ENCODE measurements around the gene VPS35. TPM values are rescaled to one million over a fixed set of nuclear protein-coding genes. Genes with fewer than 3 reads are reported as not detected.

VPS35 gene
- total and polyA plus RNA-seq, 10 of the 15 experiments (the other 5 are each of a cell fraction or from before 2014, with no cell fraction given): 28.5 to 125 (median 60.6) TPM

DNA sequence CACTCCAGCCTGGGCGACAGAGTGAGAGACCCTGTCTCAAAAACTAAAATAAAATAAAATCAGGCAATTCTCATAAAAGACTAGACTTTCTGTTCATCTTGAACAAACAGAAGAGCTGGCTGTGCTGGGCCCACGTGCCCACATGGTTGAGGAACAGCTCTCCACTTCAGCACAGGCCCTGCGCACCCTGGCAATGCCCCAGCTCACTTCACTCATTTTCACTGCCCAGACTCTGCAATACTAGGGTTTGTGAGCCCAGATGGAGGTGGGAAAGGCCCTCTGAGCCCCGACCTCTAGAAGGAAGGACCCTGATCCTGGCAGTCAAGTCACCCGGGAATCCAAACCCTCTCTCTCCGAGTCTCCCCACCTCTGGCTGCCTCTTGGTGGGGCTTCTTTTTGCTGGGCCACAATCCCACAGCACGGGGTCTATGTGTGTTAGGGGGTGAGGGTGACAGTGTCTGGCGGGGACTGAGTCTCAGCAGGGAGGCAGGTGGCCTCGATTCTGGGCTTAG is 44.4 kb upstream of the VPS35 start (continued):
- TF ChIP-seq, protein P1, sequence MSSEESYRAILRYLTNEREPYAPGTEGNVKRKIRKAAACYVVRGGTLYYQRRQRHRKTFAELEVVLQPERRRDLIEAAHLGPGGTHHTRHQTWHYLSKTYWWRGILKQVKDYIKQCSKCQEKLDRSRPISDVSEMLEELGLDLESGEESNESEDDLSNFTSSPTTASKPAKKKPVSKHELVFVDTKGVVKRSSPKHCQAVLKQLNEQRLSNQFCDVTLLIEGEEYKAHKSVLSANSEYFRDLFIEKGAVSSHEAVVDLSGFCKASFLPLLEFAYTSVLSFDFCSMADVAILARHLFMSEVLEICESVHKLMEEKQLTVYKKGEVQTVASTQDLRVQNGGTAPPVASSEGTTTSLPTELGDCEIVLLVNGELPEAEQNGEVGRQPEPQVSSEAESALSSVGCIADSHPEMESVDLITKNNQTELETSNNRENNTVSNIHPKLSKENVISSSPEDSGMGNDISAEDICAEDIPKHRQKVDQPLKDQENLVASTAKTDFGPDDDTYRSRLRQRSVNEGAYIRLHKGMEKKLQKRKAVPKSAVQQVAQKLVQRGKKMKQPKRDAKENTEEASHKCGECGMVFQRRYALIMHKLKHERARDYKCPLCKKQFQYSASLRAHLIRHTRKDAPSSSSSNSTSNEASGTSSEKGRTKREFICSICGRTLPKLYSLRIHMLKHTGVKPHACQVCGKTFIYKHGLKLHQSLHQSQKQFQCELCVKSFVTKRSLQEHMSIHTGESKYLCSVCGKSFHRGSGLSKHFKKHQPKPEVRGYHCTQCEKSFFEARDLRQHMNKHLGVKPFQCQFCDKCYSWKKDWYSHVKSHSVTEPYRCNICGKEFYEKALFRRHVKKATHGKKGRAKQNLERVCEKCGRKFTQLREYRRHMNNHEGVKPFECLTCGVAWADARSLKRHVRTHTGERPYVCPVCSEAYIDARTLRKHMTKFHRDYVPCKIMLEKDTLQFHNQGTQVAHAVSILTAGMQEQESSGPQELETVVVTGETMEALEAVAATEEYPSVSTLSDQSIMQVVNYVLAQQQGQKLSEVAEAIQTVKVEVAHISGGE (CRISPR knock-in tag; IDR thresholded peaks at IDR 0.05): no peak
- no peak for TF ChIP-seq WRNIP1 (IDR thresholded peaks at IDR 0.05; ENCODE audit: borderline replicate concordance, low read depth, low read length)
- no peak for TF ChIP-seq SMC3 (IDR thresholded peaks at IDR 0.05; ENCODE audit: borderline replicate concordance, low read length)

DNA sequence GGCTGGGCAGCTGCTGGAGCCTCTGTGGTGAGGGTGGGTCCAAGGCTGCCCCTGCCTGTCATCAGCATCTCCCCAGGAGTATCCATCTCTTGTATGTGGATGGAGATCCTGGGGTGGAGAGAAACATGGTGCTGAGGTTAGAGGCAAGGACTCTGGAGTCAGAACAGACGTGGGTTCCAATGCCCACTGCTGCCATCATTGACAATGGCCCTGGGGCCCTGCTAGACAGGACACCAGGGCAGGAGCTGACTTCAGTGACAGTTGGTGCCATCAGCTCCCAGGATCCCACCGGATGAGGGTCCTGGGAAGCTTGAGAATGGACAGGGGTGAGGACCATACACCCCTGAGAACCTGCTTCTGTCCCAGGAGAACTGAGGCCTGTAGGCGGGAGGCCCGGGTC is 43.6 kb upstream of the VPS35 start:
- BruUV-seq (replicated peaks): no TSS peak
- Histone ChIP-seq H2AFZ (ENCODE audit: control insufficient read depth, low read depth, low read length) (no peak overlapping the region), H3K27ac (ENCODE audit: control insufficient read depth, insufficient read depth) (no peak overlapping the region), H4K20me1 (ENCODE audit: control insufficient read depth, insufficient read depth) (no peaks in the 10 kb centered on the region), H3K4me3 (no peak overlapping the region), H3K4me2 (ENCODE audit: control insufficient read depth, insufficient read depth) (no peak overlapping the region), H3K36me3 (ENCODE audit: control insufficient read depth in 2 of 2, insufficient read depth in 2 of 2, low read length in 1 of 2) (no peaks in the 10 kb centered on the region; a peak in 1 of 4 replicates), H3K9me3 (replicated peaks; ENCODE audit: control insufficient read depth, insufficient read depth, low read length) (no peaks in the 10 kb centered on the region), H3K79me2 (ENCODE audit: control insufficient read depth, insufficient read depth, low read length) (no peaks in the 10 kb centered on the region), H3K4me1 (ENCODE audit: control insufficient read depth, insufficient read depth, low read length) (no peaks in the 10 kb centered on the region), H3K9ac (ENCODE audit: control insufficient read depth, insufficient read depth, low read length) (no peak overlapping the region), H3K27me3 (replicated peaks in 1 of 2; ENCODE audit: control insufficient read depth in 2 of 2, insufficient read depth in 2 of 2, low read length in 1 of 2) (no peaks in the 10 kb centered on the region)
- intact Hi-C loops (cut with micrococcal nuclease; ENCODE audit: unreplicated experiment) (no loop called here), in situ Hi-C loops (cut with MboI) (no loop called here)
- 9% methylated on average over 4 of the region's 4 CpGs for WGBS (ENCODE audit: insufficient coverage, insufficient replicate concordance, low lambda C conversion rate, missing lambda C conversion rate)
- ChIA-PET CTCF (interaction anchor here (1.5 kb wide), 1 partner anchor 59 kb away, joined by 4 read pairs; no protein-coding TSS in a partner anchor), POLR2A (interaction anchor here (0.6 kb wide), 1 partner anchor 23 kb away, joined by 3 read pairs; no protein-coding TSS in a partner anchor), RAD21 (ENCODE audit: unreplicated experiment) (no interaction called here), SMC1A (ENCODE audit: uncharacterized antibody, unreplicated experiment) (interaction anchor here (0.9 to 1.2 kb wide), 2 partner anchors 9 kb away, joined by 3 read pairs; no protein-coding TSS in a partner anchor)
- no peak for DNase-seq (ENCODE audit: low read depth, low spot score)
- no peak for ATAC-seq
- TF ChIP-seq LARP7 (IDR thresholded peaks at IDR 0.05): no peak
- no peak for TF ChIP-seq NBN (IDR thresholded peaks at IDR 0.05)
- TF ChIP-seq STAT3 (IDR thresholded peaks at IDR 0.05; ENCODE audit: low read depth, low read length): no peak
- FAIRE-seq: no peak

Data from GM12878 (cell line).